Measurements from ENCODE around the gene AKR1C2.
"Not testable (repeated sequence)": the region's sequence is repeated elsewhere in the genome, so short reads cannot be mapped to it uniquely, and the experiment has no call there.

- TF ChIP-seq CTCF (IDR thresholded peaks at IDR 0.05); ZFX (IDR thresholded peaks at IDR 0.05; ENCODE audit: borderline replicate concordance): not testable (repeated sequence)
These were observed 31.1 kb downstream of the AKR1C2 start for GRCh38 chr10:4972369-4973142.

All from 22Rv1 (cell line).